Coronary artery (tissue), 2 donors: ENCODE measurements around the gene SPAG7.

Experiments
- DNase-seq: peaks from one replicate; pipeline ENCODE4 v3.0.0-alpha.2; 2017; ENCODE audit warnings: low spot score
- H3K27ac ChIP-seq, 2 donors: fragments of 200-600 bp; sonication (generic); one replicate each; pipeline ENCODE4 v1.5.1; 2016 to 2019
- H3K4me3 ChIP-seq: fragments of 200-600 bp; sonication (generic); 2 replicates; pipeline ENCODE4 v1.5.1; 2016; ENCODE audit warnings: mild to moderate bottlenecking, moderate library complexity
- TF ChIP-seq, protein P1 (sequence below): fragments of 200-600 bp; sonication (generic); IDR thresholded peaks from one replicate; pipeline ENCODE4 v1.5.1; 2019; ENCODE audit warnings: antibody characterized with exemption

The SPAG7 gene

DNA sequence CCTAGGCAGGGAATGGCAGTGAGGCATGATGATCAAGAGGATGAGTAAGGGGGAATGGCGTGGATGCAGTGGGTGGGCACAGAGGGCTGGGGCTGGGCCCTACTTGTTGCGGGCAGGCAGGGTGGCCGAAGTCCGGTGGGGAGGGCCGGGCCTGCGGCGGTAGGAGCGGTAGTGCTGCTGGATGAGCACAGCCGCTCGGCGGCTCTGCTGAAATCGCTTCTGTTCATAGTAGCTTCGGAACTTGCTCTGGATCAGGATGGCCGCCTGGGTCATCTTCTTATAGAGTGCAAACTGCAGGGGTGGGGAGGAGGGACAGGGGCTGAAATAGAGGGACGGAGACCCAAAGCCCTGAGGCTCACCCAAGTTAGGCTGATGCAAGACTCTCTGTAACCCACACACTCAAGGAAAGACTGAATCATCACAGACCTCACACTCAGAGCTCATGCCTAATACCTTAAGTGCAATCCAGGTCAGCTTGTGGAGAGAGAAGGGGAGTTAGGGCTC lies 1.5 kb upstream of the SPAG7 start:
- TF ChIP-seq, protein P1, sequence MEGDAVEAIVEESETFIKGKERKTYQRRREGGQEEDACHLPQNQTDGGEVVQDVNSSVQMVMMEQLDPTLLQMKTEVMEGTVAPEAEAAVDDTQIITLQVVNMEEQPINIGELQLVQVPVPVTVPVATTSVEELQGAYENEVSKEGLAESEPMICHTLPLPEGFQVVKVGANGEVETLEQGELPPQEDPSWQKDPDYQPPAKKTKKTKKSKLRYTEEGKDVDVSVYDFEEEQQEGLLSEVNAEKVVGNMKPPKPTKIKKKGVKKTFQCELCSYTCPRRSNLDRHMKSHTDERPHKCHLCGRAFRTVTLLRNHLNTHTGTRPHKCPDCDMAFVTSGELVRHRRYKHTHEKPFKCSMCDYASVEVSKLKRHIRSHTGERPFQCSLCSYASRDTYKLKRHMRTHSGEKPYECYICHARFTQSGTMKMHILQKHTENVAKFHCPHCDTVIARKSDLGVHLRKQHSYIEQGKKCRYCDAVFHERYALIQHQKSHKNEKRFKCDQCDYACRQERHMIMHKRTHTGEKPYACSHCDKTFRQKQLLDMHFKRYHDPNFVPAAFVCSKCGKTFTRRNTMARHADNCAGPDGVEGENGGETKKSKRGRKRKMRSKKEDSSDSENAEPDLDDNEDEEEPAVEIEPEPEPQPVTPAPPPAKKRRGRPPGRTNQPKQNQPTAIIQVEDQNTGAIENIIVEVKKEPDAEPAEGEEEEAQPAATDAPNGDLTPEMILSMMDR = no peak
- peak overlapping the region; percentile 78 for H3K4me3 ChIP-seq
- no peak for DNase-seq
- peak overlapping the region; percentile 85 to 98 for H3K27ac ChIP-seq

DNA sequence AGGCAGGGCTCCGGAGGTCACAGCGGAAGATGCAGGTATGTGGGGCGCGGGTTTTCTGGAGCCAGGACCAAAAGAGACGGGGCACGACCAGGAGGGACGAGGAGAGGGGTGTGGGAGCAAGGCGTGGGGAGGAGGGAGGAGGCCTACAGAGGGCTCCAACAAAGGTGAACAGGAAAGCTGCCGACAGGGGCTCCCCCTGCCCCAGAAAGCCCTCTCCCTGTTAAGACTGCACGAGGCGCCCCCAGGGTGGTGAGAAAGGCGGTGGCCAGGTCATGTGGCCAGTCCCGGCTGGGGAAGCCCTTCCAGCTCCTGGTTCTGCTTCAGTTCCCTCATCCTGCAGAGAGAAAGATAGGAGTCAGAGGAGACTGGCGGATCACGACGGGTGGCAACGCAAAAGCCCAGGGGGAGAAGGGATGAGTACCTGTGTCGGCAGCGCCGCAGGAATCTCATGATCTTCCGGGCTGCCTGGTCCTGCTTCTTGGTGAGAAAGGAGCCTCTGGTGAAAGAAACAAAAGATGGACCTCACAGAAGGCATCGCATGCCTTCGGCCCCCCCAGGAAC lies 949 bp upstream of the SPAG7 start:
- Histone ChIP-seq H3K27ac (peak overlapping the region; percentile 85 to 98), H3K4me3 (peak overlapping the region; percentile 78)
- TF ChIP-seq, protein P1 = no peak
- DNase-seq = no peak

DNA sequence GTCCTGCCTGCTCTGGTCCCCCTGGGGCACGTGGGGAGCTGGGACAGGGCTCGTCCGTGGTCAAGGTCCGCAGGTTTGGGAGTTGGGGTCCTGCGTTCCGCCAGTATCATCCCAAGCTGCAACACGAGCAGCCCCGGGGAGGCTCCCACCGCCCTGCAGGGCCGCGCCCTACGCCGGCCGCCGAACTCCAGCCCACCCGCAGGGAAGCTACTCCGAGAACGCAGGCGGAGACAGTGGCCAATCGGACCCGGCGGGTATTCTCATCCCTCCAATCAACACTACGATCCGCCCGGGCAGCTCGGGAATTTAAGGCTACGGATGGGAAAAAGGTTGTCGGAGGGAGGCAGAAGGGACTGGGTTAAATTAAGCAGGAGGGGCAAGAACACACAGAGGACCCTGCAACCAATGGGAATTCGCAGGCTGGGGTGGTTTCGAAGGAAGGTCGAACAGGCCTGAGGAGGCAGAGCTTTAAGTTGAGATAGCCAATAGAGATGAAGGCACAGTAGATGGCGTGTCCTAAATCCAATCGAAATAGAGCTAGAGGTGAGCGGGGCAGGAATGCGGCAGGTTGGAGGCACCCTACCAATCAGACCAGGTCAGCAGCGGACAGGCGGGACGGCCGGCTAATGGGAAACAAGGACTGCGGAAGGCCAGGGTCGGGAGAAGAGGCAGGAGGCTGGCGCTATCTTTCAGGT lies 626 bp downstream of the SPAG7 start:
- peak; percentile 100 for DNase-seq
- Histone ChIP-seq H3K27ac (peak overlapping the region; percentile 85 to 98), H3K4me3 (peak overlapping the region; percentile 78)
- TF ChIP-seq, protein P1 = no peak

DNA sequence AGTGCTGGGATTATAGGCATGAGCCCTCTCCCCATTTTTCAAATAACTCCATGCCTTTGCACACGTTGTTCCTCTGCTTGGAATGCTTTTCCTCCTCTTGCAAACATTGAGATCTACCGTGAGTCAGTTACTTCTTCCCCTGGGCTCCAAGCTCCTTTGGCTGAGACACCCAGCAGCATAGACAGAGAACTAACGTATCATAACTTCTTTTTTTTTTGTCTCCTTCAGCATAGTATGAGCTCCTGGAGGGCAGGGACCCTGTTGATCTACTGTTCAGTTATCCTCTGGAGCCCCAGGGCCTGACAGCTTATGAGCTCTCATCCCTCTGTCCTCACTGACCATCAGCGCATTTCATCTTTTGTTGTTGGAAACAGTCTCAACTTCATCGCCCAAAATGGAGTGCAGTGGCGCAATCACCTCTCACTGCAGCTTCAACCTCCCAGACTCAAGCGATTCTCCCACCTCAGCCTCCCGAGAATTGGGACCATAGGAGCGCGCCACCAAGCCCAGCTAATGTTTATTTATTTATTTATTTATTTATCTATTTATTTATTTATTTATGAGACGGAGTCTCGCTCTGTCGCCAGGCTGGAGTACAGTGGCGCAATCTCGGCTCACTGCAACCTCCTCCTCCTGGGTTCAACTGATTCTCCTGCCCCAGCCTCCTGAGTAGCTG lies 2.2 kb downstream of the SPAG7 start:
- no peak overlapping the region for H3K4me3 ChIP-seq
- TF ChIP-seq, protein P1 = no peak
- H3K27ac ChIP-seq = peak overlapping the region in 1 of 2 donors; percentile 98
- DNase-seq = no peak

DNA sequence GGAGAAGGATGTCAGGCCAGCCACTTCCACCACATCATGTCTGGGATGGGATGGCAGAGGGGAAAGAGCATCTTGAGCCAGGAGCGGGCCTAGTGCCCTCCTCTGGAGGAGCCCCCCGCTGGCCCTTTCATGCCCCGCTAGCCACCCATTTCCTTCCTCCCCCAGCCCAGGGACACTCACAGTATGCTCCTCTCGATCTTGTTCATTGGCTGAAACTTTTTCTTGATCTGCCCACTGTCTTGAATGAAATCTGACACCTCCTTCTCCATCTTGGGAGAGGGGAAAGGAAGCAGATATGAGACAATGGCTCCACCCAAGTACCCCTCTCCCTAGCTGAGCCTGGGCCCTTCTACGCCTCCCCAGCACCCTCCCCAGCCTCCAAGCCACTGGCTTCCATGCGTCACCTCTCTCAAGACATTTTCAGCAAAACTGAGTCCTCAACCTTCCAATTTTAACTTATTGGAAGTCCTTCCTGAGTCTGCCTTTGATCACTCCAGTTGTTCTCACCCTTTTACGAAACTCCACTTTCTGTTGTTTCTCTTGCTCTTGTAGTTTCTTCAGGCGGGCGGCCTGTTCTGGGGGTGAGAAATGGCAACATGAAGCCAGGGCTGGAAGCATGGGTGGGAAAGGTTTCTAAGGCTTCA lies 7.2 kb downstream of the SPAG7 start:
- TF ChIP-seq, protein P1 = no peak
- Histone ChIP-seq H3K27ac (no peak overlapping the region), H3K4me3 (no peak overlapping the region)
- DNase-seq = no peak

DNA sequence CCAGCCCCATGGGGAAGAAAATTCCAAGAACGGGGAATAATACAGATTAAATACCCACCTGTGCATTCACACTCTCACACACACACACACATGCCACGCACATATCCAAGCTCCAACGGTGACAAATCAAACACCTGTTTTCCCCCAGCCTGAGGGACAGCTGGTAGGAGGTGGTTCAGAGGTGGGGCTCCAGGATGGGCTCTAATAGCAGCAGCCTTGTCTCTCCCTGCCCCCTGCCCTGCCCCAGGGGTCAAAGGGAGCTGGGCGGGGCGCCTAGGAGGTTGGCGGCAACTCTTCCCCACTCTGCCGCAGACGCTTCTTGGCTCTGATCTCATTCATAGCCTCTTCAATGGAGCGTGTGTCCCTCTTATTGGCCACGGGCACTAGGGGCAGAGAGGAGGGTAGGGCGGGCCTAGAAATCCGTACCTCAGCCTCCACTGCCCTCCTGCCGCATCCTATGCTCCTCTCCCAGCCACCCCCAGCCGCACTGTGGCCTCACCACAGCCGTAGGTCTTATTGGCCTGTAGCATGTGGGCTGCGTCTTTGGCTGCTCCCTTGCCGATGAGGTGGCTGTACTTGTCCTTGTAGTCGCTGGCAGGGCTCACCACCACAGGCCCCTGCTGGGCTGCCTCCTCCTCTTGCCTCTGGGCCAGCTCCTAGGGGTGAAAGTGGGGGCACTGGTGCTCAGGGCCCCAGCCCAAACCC lies 8.2 kb downstream of the SPAG7 start:
- TF ChIP-seq, protein P1 = no peak
- no peak overlapping the region for H3K27ac ChIP-seq
- H3K4me3 ChIP-seq = no peak overlapping the region
- DNase-seq = no peak
